AG09319 (cell line): ENCODE results near the gene IFNG-AS1.
A peak's percentile ranks its signal among the peaks of the same experiment; 100 is the strongest.

Experiments used
- DNase-seq: peaks from one replicate; pipeline ENCODE4 v3.0.0-alpha.2; 2010; ENCODE audit warnings: low read depth; ENCODE audit errors: extremely low read depth
- CTCF ChIP-seq: IDR thresholded peaks from 2 replicates; pipeline ENCODE4 v1.5.1; 2011; ENCODE audit warnings: low read depth, mild to moderate bottlenecking, inconsistent platforms, low read length, moderate library complexity

The IFNG-AS1 gene

GRCh38 chr12:67989184-67989920 is at the start of gene IFNG-AS1:
Gene IFNG-AS1 (plus strand): TSS chr12:67989447.
- no peak for DNase-seq
- TF ChIP-seq CTCF, result no peak

DNA sequence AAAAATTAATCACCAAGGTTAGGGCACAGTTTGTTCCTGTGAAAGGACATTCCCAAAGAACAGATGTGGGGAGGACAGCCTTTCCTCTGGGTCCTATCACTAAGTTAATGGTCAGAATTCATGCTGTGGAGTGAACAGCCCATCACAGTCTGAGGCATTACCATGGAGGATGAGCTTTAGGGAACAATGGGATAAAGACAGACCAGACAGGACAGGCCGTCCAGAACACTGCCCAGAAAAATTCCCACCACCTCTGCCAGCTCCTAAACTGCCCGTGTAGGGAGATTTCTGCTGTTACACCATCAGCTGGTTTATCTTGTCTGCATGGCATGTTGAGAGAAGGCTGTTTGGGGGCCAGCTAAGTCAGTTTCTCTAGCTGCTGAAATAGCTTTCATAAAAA is 49.6 kb upstream of the IFNG-AS1 start:
- no peak for TF ChIP-seq CTCF
- no peak for DNase-seq

- no peak for DNase-seq
- no peak for TF ChIP-seq CTCF
Observed at GRCh38 chr12:67940780-67941243, 48.4 kb upstream of the IFNG-AS1 start.

DNA sequence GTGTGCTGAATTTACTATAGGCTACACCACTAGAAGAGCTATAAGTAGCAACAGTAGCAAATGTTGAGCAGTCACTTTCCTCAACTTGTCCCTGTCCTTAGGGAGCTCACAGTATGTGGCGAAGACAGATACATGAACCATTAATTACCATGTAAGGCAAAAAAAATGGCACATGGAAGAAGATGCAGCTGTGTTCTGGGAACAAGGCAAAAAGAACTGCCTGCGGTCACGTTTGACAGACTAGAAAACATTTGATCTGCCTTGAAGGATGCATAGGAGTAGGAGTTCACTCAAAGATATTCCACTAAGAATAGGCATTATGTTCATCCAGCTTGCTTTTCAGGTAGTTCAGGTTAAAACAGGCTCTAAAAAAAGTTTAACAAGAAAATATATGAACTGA is 46.5 kb upstream of the IFNG-AS1 start:
- DNase-seq, result no peak
- TF ChIP-seq CTCF, result no peak

GRCh38 chr12:67943141-67943892 is 45.9 kb upstream of the IFNG-AS1 start:
- TF ChIP-seq CTCF, result peak; percentile 63
- peak; percentile 51 for DNase-seq

GRCh38 chr12:67944093-67944492 is 45.2 kb upstream of the IFNG-AS1 start:
- no peak for DNase-seq
- TF ChIP-seq CTCF, result no peak

DNA sequence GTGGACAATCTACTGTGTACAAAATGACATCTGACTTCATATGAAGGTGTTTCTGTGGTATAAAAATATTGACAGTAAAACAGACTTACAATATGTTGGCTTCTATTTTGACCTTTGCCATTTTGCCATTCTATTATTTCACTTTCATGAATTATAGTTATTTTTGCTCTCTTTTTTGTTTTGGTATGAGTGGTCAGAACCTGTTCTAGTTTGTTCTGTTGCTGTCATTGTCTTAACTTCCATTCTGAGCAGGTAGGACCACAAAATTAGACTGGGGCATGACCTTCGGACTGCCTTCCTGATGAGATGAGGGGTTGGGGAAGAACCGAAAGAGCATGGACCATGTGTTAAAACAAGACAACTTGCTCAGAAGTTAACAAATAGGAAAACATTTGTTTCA is 36.5 kb upstream of the IFNG-AS1 start:
- no peak for DNase-seq
- no peak for TF ChIP-seq CTCF
